NCI-H510A treated with DMSO at 0.1 percent for 48 hours (cell line): ENCODE results near the gene DRD5.
"Not testable (repeated sequence)": the region's sequence is repeated elsewhere in the genome, so short reads cannot be mapped to it uniquely, and the experiment has no call there.

Experiments
- DNase-seq: peaks from one replicate; lab custom pipeline; 2025; lab: John Stamatoyannopoulos, UW

The DRD5 gene

DNA sequence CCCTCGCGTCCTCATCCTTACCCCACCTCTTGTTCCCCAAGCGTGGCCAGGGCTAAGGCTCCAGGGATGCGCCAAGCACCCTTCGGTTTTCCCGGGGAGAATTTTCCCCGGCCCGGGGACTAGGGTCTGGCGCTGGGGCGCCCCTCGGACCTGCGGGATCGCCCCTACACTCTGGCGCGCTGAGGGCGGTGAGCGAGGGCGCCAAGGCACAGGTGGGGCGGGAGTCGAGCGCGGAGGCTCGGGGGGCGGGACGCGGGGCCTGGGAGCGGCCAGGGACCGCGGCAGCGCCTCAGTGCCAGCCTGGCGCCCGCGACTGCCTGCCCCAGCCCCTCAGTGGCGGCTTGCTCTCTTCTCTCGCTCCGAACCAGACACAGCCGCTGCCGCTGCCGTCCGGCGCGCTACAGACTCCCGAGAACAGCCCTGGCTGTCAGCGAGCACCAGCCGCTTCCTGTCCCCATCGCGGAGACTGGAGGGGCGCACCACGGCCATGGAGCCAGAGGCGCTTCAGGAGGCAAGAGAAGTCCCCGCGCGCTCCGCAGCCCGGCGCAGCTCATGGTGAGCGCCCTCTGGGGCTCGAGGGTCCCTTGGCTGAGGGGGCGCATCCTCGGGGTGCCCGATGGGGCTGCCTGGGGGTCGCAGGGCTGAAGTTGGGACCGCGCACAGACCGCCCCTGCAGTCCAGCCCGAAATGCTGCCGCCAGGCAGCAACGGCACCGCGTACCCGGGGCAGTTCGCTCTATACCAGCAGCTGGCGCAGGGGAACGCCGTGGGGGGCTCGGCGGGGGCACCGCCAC is at the start of gene DRD5:
TSS of gene DRD5 (plus strand) at position 292 of the 793 bp plus-strand sequence. CDS start at position 688, 396 bp downstream.
- peak; percentile 1 for DNase-seq

GRCh38 chr4:9732256-9732655 is 49.2 kb upstream of the DRD5 start:
- not testable (repeated sequence) for DNase-seq

- DNase-seq = no peak
Observed at GRCh38 chr4:9735515-9735914, 45.9 kb upstream of the DRD5 start.

DNA sequence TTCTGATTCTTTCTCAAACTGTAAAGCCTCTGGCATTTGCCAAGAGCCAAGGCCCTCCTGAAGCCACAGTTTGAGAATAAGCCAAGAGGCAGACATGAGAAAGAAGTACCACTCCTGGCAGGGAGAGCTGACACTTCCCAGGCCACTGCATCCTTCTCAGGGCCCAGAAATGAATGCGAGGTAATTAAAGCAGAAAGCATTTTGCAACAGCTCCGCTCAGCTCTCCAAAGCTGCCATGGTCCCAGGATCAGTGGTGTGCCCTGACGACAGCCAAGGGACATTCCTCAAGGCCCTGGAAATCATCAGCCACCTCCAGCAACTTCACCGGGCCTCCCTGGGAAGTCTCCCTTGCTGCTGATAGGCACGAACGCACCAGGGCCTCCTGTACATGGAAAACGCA is 44.2 kb upstream of the DRD5 start:
- not testable (repeated sequence) for DNase-seq

GRCh38 chr4:9743789-9744188 is 37.6 kb upstream of the DRD5 start:
- not testable (repeated sequence) for DNase-seq

- no peak for DNase-seq
Observed at GRCh38 chr4:9745782-9746181, 35.7 kb upstream of the DRD5 start.

DNA sequence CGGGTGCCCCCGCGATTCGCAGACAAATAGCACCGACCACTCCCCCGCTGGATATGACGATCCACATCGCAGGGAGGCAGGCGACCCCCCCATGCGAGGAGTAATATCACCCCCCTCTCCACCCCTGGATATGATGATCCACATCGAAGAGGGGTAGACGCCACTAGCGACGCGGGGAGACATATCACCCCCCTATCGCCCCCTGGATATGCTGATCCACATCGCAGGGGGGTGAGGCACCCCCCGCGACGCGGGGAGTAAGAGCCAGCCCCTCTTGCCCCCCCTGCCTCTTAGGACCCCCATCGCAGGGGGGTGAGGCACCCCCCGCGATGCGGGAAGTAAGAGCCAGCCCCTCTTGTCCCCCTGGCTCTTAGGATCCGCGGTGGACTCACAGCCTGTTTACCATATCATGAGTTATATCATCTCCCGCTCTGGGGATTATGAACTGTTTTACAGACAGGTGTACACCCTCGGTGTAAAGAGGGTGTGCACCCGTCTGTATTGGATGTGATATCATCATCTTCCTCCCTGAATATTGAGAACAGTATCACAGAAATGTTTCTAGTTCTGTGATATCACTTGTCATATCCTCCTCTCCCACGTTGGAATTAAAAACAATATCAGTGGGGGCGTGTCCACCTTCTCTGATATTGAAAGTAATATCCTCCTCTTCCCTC is 22.7 kb upstream of the DRD5 start:
- DNase-seq = no peak

GRCh38 chr4:9762823-9763475 is 18.5 kb upstream of the DRD5 start:
- DNase-seq = peak; percentile 59

DNA sequence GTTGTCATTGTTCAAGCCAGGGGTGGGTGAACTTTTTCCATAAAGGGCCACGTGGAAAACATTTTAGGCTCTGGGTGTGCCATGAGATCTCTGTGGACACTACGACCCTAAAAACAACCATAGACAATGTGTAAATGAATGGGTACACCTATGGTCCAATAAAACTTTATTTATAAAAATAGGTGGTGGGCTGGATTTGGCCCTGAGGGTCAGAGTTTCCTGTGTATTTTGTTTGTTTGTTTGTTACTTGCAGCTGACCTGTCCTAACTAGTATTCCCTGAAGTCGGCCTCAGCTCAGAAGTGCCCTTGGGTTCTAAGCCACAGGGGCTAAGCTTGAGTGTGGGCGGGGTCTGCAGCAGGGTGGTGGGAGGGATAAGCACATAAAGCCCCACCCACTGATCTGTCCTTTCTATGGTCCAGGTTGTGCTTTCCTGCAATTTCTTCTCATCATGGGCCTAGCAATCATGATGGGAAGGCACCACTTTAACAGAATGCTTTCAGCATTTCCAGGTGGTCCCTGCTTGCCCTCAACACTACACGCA is 17.2 kb upstream of the DRD5 start:
- DNase-seq = no peak

- no peak for DNase-seq
Observed at GRCh38 chr4:9765091-9765490, 16.3 kb upstream of the DRD5 start.

GRCh38 chr4:9769321-9769720 is 12.1 kb upstream of the DRD5 start:
- DNase-seq = no peak

GRCh38 chr4:9771034-9771433 is 10.4 kb upstream of the DRD5 start:
- no peak for DNase-seq

DNA sequence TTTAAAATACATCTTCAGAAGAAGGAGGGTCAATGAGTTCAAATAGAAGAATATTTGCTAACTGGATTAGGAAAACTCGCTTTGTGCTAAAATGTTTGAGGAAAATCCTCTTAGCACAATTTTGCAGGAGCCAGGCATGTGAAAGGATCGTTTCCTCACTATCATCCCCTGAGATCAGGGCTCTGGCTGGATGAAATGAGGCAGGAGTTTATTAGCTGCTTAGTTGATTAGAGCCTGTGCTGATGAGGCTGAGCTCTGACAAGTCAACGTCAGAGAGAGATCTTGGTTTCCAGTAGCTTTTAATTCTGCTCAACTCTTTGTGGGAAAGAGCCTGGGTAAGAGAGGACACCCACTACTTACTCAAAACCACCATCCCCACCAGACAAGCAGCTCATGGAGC is 8.0 kb upstream of the DRD5 start:
- DNase-seq = no peak

GRCh38 chr4:9782136-9782436 is 652 bp downstream of the DRD5 start:
- DNase-seq = no peak

DNA sequence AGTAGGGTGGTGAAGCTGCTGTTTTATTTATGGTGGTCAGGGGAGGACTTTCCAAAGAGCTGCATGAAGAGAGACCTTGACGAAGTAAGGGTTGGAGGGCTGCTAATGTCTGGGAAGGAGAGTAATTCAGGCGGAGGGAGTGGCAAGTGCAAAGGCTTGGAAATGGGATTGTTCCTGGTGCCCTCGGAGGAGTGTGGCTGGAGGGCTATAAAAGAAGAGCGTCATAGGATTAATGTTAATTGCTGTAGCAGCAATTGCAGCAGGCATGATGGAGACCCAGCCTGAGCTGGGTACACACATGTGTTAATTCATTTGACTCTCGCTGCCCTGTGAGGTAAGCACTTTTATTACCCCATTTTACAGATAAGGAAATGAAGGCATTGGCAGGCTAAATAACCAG is 4.5 kb downstream of the DRD5 start:
- DNase-seq = not testable (repeated sequence)

DNA sequence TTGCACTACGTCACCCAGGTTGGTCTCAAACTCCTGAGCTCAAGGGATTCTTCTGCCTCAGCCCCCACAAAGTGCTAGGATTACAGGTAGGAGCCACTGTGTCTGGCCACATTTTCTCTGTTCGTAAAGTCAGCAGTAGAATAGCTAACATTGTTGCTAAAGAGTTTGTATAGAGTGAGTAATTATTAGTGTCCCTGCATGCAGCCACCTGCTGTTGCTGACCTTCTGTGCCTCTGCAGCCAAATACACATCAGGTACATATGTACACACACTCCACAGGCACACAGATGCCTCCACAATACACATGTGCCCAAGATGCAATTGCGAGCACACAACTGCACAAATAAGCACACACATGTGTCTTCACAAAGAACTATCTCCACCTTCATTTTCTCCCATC is 10.9 kb downstream of the DRD5 start:
- DNase-seq = no peak

DNA sequence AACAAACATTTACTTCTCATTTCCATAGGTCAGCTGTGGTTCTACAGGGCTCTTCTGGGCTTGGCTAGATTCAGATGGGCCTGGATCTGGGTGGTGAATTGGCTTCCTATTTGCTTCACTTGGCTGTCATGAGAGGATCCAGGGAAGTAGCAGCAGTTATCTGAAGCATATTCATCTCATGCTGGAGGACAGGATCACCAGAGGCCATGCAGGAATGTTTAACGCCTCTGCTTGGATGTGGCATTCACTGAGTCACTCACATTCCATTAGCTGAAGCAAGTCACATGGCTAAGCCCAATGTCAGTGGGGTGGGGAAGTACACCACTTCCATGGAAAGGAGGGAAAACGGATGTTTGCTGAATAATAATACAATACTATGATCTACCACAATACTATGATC is 15.2 kb downstream of the DRD5 start:
- DNase-seq = not testable (repeated sequence)

DNA sequence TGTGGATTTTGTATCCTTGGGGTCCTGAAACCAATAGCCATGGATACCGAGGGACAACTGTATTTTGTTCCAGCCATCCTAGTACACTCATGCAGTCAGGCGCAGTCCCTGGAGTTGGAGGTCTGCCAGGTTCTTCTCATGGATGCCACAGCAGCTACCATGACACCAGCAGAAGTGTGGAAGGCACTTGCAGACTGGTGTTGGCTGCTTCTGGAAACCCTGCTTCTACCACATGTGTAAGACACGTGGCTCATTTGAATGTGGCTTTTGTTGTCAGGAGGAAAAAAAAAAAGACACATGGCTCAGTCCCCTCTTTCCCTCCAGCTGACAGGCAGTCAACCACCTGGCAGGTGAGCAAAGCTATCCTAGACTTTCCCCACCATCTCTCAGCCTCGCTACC is 19.4 kb downstream of the DRD5 start:
- peak; percentile 13 for DNase-seq

DNA sequence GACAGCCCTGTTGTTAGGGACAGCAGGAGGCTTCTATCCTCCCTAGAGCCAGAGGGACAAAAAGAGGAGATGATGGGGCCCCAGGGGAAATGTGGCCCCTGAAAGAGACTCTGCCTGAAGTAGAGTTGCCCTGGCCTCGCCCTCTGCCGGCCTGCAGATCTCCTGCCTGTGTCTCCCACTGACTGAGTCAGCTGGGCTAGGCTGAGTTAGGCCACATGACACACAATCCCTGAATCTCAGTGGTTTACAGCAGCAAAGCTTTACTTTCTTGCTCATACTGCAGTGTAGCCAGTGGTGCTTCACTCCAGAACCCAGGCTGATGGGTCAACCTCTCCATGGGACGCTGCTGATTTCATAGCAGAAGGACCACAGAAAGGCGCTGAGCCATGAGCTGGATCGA is 23.5 kb downstream of the DRD5 start:
- no peak for DNase-seq

DNA sequence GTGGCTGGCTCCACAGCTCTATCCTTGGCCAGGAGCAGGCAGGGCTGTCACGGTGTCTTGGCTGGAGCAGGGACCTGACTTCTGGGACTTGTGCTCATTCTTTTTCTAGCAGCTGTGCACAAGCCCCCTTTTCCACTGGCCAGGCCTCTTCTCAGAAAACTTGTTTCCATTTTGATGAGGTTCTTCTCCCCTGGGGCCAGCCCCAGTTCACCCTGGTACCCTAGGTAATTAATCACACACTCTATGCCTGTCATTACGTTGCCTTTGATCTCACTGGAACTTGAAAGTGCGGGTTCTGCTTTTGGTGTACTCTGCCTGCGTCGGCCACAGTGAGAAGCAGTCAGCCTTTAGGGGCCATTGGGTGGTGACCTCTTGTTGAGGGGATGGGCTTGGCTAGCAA is 26.6 kb downstream of the DRD5 start:
- DNase-seq = no peak

DNA sequence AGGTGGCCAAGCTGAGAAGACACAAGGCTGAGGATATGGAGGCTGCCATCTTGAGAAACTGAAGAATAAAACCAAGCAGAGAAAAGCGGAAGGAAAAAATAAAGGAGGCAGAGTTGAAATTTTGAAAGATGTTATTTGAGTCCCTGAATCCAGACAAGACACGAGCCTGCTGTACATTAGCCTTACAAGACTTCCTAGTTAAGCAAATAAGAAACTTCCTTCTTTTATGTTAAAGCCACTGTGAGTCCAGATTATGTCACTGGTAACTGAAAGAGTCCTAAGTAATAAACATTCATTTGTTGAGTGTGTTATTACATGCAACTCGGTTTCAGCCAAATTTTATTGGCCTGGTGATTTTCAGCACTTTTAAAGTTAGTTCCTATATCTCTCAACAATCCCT is 30.4 kb downstream of the DRD5 start:
- no peak for DNase-seq

- DNase-seq = no peak
Observed at GRCh38 chr4:9812501-9813340, 31.3 kb downstream of the DRD5 start.
